ENCODE data around the gene AMHR2. TPM values are rescaled to one million over a fixed set of nuclear protein-coding genes. Genes with fewer than 3 reads are reported as not detected.

AMHR2 gene
- total and polyA plus RNA-seq, 9 donors: 11.2 to 48.6 (median 32.5) TPM

GRCh38 chr12:53450936-53451335 is 27.3 kb downstream of the AMHR2 start:
- no peak for TF ChIP-seq POLR2A (IDR thresholded peaks at IDR 0.05)
- no peak for TF ChIP-seq EP300 (IDR thresholded peaks at IDR 0.05)
- no peak for TF ChIP-seq CTCF (IDR thresholded peaks at IDR 0.05)
- Histone ChIP-seq H3K27ac (no peak overlapping the region), H3K4me3 (no peak overlapping the region), H3K36me3 (no peaks in the 10 kb centered on the region), H3K4me1 (ENCODE audit: insufficient read depth) (peaks cover 2% of the 10 kb centered on the region), H3K27me3 (no peaks in the 10 kb centered on the region), H3K9me3 (no peaks in the 10 kb centered on the region)
- WGBS, 3 donors: 86 to 92% (median 88%) methylated on average over 7 of the region's 7 CpGs
- no peak for DNase-seq
- intact Hi-C loops (cut with DNase I): loop anchor here in 1 of 4 donors (5.0 kb wide), 1 partner anchor 36 kb away; no protein-coding TSS in a partner anchor

- no peaks in the 10 kb centered on the region for H3K36me3 ChIP-seq
- intact Hi-C loops (cut with DNase I): loop anchor here in 3 of 4 donors (2.0 to 5.0 kb wide), 2 partner anchors 36 to 49 kb away; partner anchors contain the start of gene TARBP2 (in 2 of the 3)
Observed at GRCh38 chr12:53451661-53452158, 28.1 kb downstream of the AMHR2 start, which contains the start of gene PCBP2. Gene PCBP2, plus strand, starts transcription at chr12:53452102. Its CDS starts 2,699 bp downstream, at chr12:53454801.

GRCh38 chr12:53452159-53453077 is 28.8 kb downstream of the AMHR2 start:
- intact Hi-C loops (cut with DNase I): loop anchor here in 3 of 4 donors (2.0 to 5.0 kb wide), 2 partner anchors 35 to 48 kb away; partner anchors contain the start of gene TARBP2 (in 2 of the 3)
- Histone ChIP-seq H3K4me1 (ENCODE audit: insufficient read depth) (peaks cover 2% of the 10 kb centered on the region), H3K36me3 (no peaks in the 10 kb centered on the region), H3K9me3 (no peaks in the 10 kb centered on the region), H3K4me3 (peak overlapping the region; percentile 92), H3K27me3 (no peaks in the 10 kb centered on the region), H3K27ac (peak overlapping the region; percentile 80 to 93)
- no peak for TF ChIP-seq EP300 (IDR thresholded peaks at IDR 0.05)
- TF ChIP-seq POLR2A (IDR thresholded peaks at IDR 0.05): peak; percentile 21
- TF ChIP-seq CTCF (IDR thresholded peaks at IDR 0.05): peak in 1 of 3 donors; percentile 26
- 1% methylated on average over 65 to 68 of the region's 82 CpGs for WGBS, 3 donors
- peak; percentile 90 to 94 (median 93) for DNase-seq

More at GRCh38 chr12:53451661-53452158, 28.1 kb downstream of the AMHR2 start, which contains the start of gene PCBP2:
- Histone ChIP-seq H3K27me3 (no peaks in the 10 kb centered on the region), H3K27ac (peak within 1 kb of the TSS; percentile 80 to 93), H3K4me1 (ENCODE audit: insufficient read depth) (peaks cover 2% of the 10 kb centered on the region), H3K4me3 (peak within 1 kb of the TSS; percentile 92), H3K9me3 (no peaks in the 10 kb centered on the region)
- DNase-seq: peak; percentile 97 to 98 (median 98)
- WGBS, 3 donors: 1% methylated on average over 28 to 32 of the region's 32 CpGs
- peak; percentile 70 for TF ChIP-seq POLR2A (IDR thresholded peaks at IDR 0.05)
- peak; percentile 91 to 97 (median 97) for TF ChIP-seq CTCF (IDR thresholded peaks at IDR 0.05)
- no peak for TF ChIP-seq EP300 (IDR thresholded peaks at IDR 0.05)

GRCh38 chr12:53453953-53454640 is 30.4 kb downstream of the AMHR2 start:
- H3K36me3 ChIP-seq: no peaks in the 10 kb centered on the region
- intact Hi-C loops (cut with DNase I): loop anchor here in 3 of 4 donors (2.0 to 5.0 kb wide), 3 partner anchors 19 to 47 kb away; partner anchors contain the start of gene TARBP2 (in 2 of the 3)
- no peak for TF ChIP-seq EP300 (IDR thresholded peaks at IDR 0.05)
- no peak for TF ChIP-seq POLR2A (IDR thresholded peaks at IDR 0.05)
- TF ChIP-seq CTCF (IDR thresholded peaks at IDR 0.05): no peak
- peaks cover 2% of the 10 kb centered on the region for H3K4me1 ChIP-seq (ENCODE audit: insufficient read depth)
- H3K9me3 ChIP-seq: no peaks in the 10 kb centered on the region
- H3K27ac ChIP-seq: no peak overlapping the region
- no peaks in the 10 kb centered on the region for H3K27me3 ChIP-seq
- WGBS, 3 donors: 20 to 23% (median 22%) methylated on average over 6 of the region's 6 CpGs
- H3K4me3 ChIP-seq: no peak overlapping the region
- DNase-seq: no peak
